Stomach smooth muscle (tissue), 2 donors: Measurements from ENCODE around the gene ACP7.
"Not testable (repeated sequence)": the region's sequence is repeated elsewhere in the genome, so short reads cannot be mapped to it uniquely, and the experiment has no call there.

ENCODE experiments used
- H3K27ac ChIP-seq: one replicate; pipeline ENCODE4 v1.7.0; 2013; ENCODE audit warnings: mild to moderate bottlenecking, low read length, inconsistent platforms
- H3K27me3 ChIP-seq, 2 donors: one replicate each; pipeline ENCODE4 v1.7.0; 2013; ENCODE audit warnings: low read length in 2 of 2; ENCODE audit not compliant: insufficient read depth in 2 of 2, control insufficient read depth in 1 of 2
- H3K36me3 ChIP-seq, 2 donors: one replicate each; pipeline ENCODE4 v1.7.0; 2013; ENCODE audit warnings: low read length in 2 of 2; ENCODE audit not compliant: control insufficient read depth in 2 of 2, insufficient read depth in 2 of 2
- H3K4me1 ChIP-seq: one replicate; pipeline ENCODE4 v1.7.0; 2013; ENCODE audit warnings: low read length; ENCODE audit not compliant: control insufficient read depth, insufficient read depth
- H3K4me3 ChIP-seq, 2 donors: one replicate each; pipeline ENCODE4 v1.7.0; 2013; ENCODE audit warnings: low read length in 2 of 2
- H3K9ac ChIP-seq, 2 donors: one replicate each; pipeline ENCODE4 v1.7.0; 2013; ENCODE audit warnings: low read length in 2 of 2, mild to moderate bottlenecking in 1 of 2
- H3K9me3 ChIP-seq, 2 donors: one replicate each; pipeline ENCODE4 v1.7.0; 2013; ENCODE audit warnings: low read length in 2 of 2; ENCODE audit not compliant: control insufficient read depth in 2 of 2
- donor health status: healthy.
- donor health status: Pancreatic carcinoma.

ACP7 gene

DNA sequence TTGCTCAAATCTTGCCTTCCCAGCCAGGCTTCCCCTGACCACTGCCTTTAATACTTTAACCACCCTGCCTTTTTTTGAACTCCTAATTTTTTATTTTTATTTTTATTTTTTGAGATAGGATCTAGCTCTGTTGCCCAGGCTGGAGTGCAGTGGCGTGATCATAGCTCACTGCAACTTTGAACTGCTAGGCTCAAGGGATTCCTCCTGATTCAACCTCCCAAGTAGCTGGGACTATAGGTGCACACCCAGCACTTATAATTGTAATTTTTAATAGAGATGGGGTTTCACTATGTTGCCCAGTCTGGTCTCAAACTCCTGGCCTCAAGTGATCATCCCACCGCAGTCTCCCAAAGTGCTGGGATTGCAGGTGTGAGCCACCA is 30.1 kb upstream of the ACP7 start:
- H3K4me1 ChIP-seq, result no peaks in the 10 kb centered on the region
- H3K27me3 ChIP-seq, result no peaks in the 10 kb centered on the region
- no peaks in the 10 kb centered on the region for H3K9me3 ChIP-seq
- H3K27ac ChIP-seq, result no peak overlapping the region
- no peak overlapping the region for H3K9ac ChIP-seq
- H3K36me3 ChIP-seq, result no peaks in the 10 kb centered on the region
- no peak overlapping the region for H3K4me3 ChIP-seq

DNA sequence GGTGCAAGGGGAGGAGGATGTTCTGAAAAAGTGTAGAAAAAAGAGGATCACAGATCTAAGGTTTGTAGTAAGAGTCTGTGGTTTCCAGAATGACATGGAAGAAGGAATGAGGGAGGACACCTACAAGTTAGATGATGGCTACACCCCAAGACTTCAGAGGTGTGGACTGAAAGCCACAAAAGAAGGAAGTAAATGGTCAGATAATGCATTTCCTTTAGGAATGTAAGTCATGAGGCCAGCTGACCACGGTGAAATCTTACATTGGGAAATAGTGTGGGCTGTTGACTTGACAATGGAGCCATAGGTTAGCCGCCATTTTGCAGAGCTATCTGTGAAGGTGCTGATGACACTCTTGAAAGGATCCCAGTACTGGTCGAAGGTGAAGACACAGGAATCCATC is 26.6 kb upstream of the ACP7 start:
- Histone ChIP-seq H3K36me3 (no peaks in the 10 kb centered on the region), H3K27me3 (no peaks in the 10 kb centered on the region), H3K4me3 (no peak overlapping the region), H3K27ac (no peak overlapping the region), H3K9me3 (no peaks in the 10 kb centered on the region), H3K4me1 (no peaks in the 10 kb centered on the region), H3K9ac (no peak overlapping the region)

- no peak overlapping the region for H3K9ac ChIP-seq
- no peaks in the 10 kb centered on the region for H3K9me3 ChIP-seq
- H3K36me3 ChIP-seq, result no peaks in the 10 kb centered on the region
- no peaks in the 10 kb centered on the region for H3K4me1 ChIP-seq
- H3K27ac ChIP-seq, result no peak overlapping the region
- no peaks in the 10 kb centered on the region for H3K27me3 ChIP-seq
- no peak overlapping the region for H3K4me3 ChIP-seq
Observed at GRCh38 chr19:39059302-39059701, 24.9 kb upstream of the ACP7 start.

- Histone ChIP-seq H3K4me1 (no peaks in the 10 kb centered on the region), H3K9me3 (no peaks in the 10 kb centered on the region), H3K27ac (no peak overlapping the region), H3K4me3 (no peak overlapping the region), H3K36me3 (no peaks in the 10 kb centered on the region), H3K27me3 (no peaks in the 10 kb centered on the region), H3K9ac (no peak overlapping the region)
Observed at GRCh38 chr19:39060171-39060570, 24.0 kb upstream of the ACP7 start.

DNA sequence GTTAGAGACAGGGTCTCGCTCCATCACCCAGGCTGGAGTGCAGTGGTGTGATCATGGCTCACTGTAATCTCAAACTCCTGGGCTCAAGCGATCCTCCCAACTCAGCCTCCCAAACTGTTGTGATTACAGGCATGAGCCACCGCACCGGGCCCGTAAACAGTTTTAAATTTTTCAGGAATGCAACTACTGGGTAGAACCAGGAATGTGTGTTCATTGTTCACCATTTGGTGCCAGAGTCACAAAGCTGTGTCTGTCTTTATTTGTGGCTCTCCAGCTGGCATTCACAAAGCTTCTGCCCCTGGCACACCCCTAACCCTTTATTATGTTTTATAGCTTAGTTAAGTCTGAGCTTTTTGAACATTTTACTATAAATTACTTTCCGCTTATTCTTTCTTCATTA is 19.8 kb upstream of the ACP7 start:
- Histone ChIP-seq H3K4me3 (no peak overlapping the region), H3K4me1 (no peaks in the 10 kb centered on the region), H3K9ac (no peak overlapping the region), H3K36me3 (no peaks in the 10 kb centered on the region), H3K27me3 (no peaks in the 10 kb centered on the region), H3K9me3 (no peaks in the 10 kb centered on the region), H3K27ac (no peak overlapping the region)

DNA sequence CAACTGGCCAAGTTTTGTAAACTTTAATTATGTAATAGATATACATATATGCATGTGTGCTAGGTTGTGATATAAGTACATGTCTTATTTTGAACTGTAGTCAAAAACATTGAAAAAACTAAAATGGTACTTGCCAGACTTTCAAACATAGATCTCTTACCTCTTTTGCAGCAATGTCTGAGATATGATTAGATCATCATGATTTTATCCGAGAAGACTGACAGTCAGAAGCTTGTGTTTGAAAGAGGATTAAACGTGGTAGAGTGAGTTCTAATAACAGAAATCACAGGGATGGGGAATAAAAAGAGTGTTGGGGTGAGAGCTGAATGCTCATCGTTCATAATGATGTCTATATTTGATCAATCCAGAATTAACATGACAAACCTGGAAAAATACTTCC is 18.2 kb upstream of the ACP7 start:
- Histone ChIP-seq H3K4me1 (no peaks in the 10 kb centered on the region), H3K9me3 (no peaks in the 10 kb centered on the region)

GRCh38 chr19:39067104-39067503 is 17.1 kb upstream of the ACP7 start:
- no peaks in the 10 kb centered on the region for H3K36me3 ChIP-seq
- H3K4me1 ChIP-seq, result no peaks in the 10 kb centered on the region
- no peak overlapping the region for H3K27ac ChIP-seq
- no peak overlapping the region for H3K9ac ChIP-seq
- H3K27me3 ChIP-seq, result peaks cover 0 to 5% of the 10 kb centered on the region in 2 donors
- H3K4me3 ChIP-seq, result no peak overlapping the region
- no peaks in the 10 kb centered on the region for H3K9me3 ChIP-seq

More for the DNA sequence above, 18.2 kb upstream of the ACP7 start:
- Histone ChIP-seq H3K4me3 (no peak overlapping the region), H3K36me3 (no peaks in the 10 kb centered on the region), H3K9ac (no peak overlapping the region), H3K27me3 (peaks cover 0 to 5% of the 10 kb centered on the region in 2 donors), H3K27ac (no peak overlapping the region)

DNA sequence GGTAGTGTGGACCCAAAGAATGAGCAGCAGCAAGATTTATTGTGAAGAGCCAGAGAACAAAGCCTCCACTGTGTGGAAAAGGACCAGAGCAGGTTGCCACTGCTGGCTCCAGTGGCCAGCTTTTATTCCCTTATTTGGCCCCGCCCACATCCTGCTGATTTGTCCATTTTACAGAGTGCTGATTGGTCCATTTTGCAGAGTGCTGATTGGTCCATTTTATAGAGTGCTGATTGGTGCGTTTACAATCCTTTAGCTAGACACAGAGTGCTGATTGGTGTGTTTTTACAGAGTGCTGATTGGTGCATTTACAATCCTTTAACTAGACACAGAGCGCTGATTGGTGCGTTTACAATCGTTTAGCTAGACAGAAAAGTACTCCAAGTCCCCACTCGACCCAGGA is 15.9 kb upstream of the ACP7 start:
- not testable (repeated sequence) for H3K9me3 ChIP-seq, H3K9ac ChIP-seq, H3K27me3 ChIP-seq, H3K4me3 ChIP-seq, H3K36me3 ChIP-seq, H3K4me1 ChIP-seq, H3K27ac ChIP-seq

DNA sequence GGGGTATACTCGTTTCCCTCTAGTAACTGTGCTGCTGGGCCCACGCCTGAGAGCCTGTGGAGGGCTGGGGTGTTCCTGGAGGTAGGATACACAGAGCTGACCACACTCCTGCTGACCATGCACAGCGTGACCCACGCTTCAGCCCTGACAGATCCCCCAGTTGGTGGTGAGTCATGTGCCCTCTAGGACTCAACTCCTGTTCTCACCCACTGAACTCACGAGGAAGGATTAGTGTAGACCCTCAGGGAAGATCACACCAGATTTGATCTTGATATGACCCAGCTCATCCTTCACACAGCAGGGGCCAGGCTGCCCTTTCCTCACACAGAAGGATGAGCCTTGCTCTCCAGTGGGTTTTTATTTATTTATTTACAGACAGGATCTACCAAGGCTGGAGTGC is 13.3 kb upstream of the ACP7 start:
- H3K36me3 ChIP-seq, result no peaks in the 10 kb centered on the region
- no peak overlapping the region for H3K4me3 ChIP-seq
- no peak overlapping the region for H3K9ac ChIP-seq
- no peaks in the 10 kb centered on the region for H3K9me3 ChIP-seq
- no peak overlapping the region for H3K27ac ChIP-seq
- peaks cover 0 to 5% of the 10 kb centered on the region in 2 donors for H3K27me3 ChIP-seq
- no peaks in the 10 kb centered on the region for H3K4me1 ChIP-seq

GRCh38 chr19:39074205-39074692 is 9.9 kb upstream of the ACP7 start:
- Histone ChIP-seq H3K4me1 (no peaks in the 10 kb centered on the region), H3K27ac (no peak overlapping the region)

DNA sequence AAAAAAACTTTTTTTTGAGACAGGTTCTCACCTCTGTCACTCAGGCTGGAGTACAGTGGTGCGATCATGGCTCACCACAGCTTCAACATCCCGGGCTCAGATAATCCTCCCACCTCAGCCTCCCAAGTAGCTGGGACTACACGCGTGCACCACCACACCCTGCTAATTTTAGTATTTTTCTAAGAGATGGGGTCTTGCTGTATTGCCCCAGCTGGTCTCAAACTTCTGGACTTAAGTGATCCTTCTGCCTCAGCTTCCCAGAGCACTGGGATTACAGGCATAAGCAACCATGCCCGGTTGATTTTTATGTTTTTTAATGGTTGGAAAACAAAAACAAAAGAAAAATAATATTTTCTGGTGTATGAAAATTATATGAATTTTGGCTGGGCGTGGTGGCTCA is 9.2 kb upstream of the ACP7 start:
- Histone ChIP-seq H3K9ac (no peak overlapping the region), H3K27ac (no peak overlapping the region), H3K4me3 (no peak overlapping the region), H3K4me1 (no peaks in the 10 kb centered on the region), H3K9me3 (no peaks in the 10 kb centered on the region), H3K36me3 (no peaks in the 10 kb centered on the region), H3K27me3 (peaks cover 5 to 13% of the 10 kb centered on the region in 2 donors)

More at GRCh38 chr19:39074205-39074692, 9.9 kb upstream of the ACP7 start:
- no peak overlapping the region for H3K4me3 ChIP-seq
- no peaks in the 10 kb centered on the region for H3K9me3 ChIP-seq
- H3K9ac ChIP-seq, result no peak overlapping the region
- H3K27me3 ChIP-seq, result peaks cover 5 to 13% of the 10 kb centered on the region in 2 donors
- no peaks in the 10 kb centered on the region for H3K36me3 ChIP-seq
